ENCODE data around the gene OLR1.
"Not testable (repeated sequence)": the region's sequence is repeated elsewhere in the genome, so short reads cannot be mapped to it uniquely, and the experiment has no call there.

DNA sequence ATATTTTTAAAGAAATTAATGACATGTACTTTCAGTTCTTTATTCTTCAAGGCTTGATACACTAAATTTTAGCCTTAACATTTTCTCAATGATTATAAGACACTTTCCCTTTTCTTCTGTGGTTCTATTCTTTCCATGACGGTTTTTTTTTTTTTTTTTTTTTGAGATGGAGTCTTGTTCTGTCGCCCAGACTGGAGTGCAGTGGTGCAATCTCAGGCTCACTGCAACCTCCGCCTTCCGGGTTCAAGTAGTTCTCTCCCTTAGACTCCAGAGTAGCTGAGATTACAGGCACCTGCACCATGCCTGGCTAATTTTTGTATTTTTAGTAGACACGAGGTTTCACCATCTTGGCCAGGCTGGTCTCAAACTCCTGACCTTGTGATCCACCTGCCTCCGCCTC, 15.0 kb upstream of the OLR1 start:
- TF ChIP-seq, protein P1, sequence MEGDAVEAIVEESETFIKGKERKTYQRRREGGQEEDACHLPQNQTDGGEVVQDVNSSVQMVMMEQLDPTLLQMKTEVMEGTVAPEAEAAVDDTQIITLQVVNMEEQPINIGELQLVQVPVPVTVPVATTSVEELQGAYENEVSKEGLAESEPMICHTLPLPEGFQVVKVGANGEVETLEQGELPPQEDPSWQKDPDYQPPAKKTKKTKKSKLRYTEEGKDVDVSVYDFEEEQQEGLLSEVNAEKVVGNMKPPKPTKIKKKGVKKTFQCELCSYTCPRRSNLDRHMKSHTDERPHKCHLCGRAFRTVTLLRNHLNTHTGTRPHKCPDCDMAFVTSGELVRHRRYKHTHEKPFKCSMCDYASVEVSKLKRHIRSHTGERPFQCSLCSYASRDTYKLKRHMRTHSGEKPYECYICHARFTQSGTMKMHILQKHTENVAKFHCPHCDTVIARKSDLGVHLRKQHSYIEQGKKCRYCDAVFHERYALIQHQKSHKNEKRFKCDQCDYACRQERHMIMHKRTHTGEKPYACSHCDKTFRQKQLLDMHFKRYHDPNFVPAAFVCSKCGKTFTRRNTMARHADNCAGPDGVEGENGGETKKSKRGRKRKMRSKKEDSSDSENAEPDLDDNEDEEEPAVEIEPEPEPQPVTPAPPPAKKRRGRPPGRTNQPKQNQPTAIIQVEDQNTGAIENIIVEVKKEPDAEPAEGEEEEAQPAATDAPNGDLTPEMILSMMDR (IDR thresholded peaks at IDR 0.05) = not testable (repeated sequence)
- TF ChIP-seq POLR2AphosphoS5, EP300, POLR2A (IDR thresholded peaks at IDR 0.05): not testable (repeated sequence)
